COLO668 (cell line): ENCODE results near the gene FLAD1.
A peak's percentile ranks its signal among the peaks of the same experiment; 100 is the strongest.

Experiments used
- DNase-seq: peaks from one replicate; lab custom pipeline; 2025; ENCODE audit not compliant: unreplicated experiment; lab: John Stamatoyannopoulos, UW

FLAD1 gene

GRCh38 chr1:155002464-155003226 is 19.5 kb downstream of the FLAD1 start, which contains the start of gene ZBTB7B:
TSS of gene ZBTB7B (plus strand) at chr1:155002802. CDS start at chr1:155014661, 11,859 bp downstream.
- peak; percentile 71 for DNase-seq

GRCh38 chr1:155003227-155003765 is 20.2 kb downstream of the FLAD1 start:
- peak; percentile 57 for DNase-seq

GRCh38 chr1:155003766-155004351 is 20.7 kb downstream of the FLAD1 start:
- peak; percentile 57 for DNase-seq

- no peak for DNase-seq
Observed at GRCh38 chr1:155004352-155005075, 21.4 kb downstream of the FLAD1 start.

- peak; percentile 32 for DNase-seq
Observed at GRCh38 chr1:155005076-155006011, 22.2 kb downstream of the FLAD1 start.

GRCh38 chr1:155006601-155007101 is 23.5 kb downstream of the FLAD1 start:
- DNase-seq = no peak

- no peak for DNase-seq
Observed at GRCh38 chr1:155007251-155007828, 24.2 kb downstream of the FLAD1 start.

GRCh38 chr1:155008015-155008941 is 25.1 kb downstream of the FLAD1 start:
- no peak for DNase-seq

- DNase-seq = no peak
Observed at GRCh38 chr1:155009221-155009711, 26.1 kb downstream of the FLAD1 start.

GRCh38 chr1:155009742-155010141 is 26.6 kb downstream of the FLAD1 start:
- no peak for DNase-seq

GRCh38 chr1:155010211-155010918 is 27.2 kb downstream of the FLAD1 start:
- DNase-seq = no peak

GRCh38 chr1:155011004-155011416 is 27.9 kb downstream of the FLAD1 start:
- no peak for DNase-seq

- no peak for DNase-seq
Observed at GRCh38 chr1:155011437-155012025, 28.4 kb downstream of the FLAD1 start.

- DNase-seq = no peak
Observed at GRCh38 chr1:155012026-155012546, 28.9 kb downstream of the FLAD1 start.

GRCh38 chr1:155012776-155013602 is 29.8 kb downstream of the FLAD1 start:
- DNase-seq = no peak

- no peak for DNase-seq
Observed at GRCh38 chr1:155013632-155014031, 30.5 kb downstream of the FLAD1 start.
